H1 (cell line): Measurements from ENCODE around the gene ADAMTS17. TPM values are rescaled to one million over a fixed set of nuclear protein-coding genes. Genes with fewer than 3 reads are reported as not detected.

Experiments used
- CEBPB ChIP-seq: IDR thresholded peaks from 2 replicates; pipeline ENCODE4 v1.6.1; 2012; ENCODE audit warnings: low read depth, low read length
- SUZ12 ChIP-seq: fragments of 200-600 bp; sonication (generic); IDR thresholded peaks from 2 replicates; pipeline ENCODE4 v1.6.1; 2012; ENCODE audit warnings: mild to moderate bottlenecking, inconsistent platforms, low read length, moderate library complexity, mixed read lengths
- polyA plus RNA-seq, 7 experiments: library from polyadenylated mRNA; depleted of rRNA in 3 of 7; stranded (reverse) in 5 of 7; unstranded in 2 of 7; fragments of >200 nt in 5 of 7; fragments of 200-250 nt in 2 of 7; gene quantifications; 1 replicate in 5 of 7; 2 replicates in 1 of 7; 4 replicates in 1 of 7; pipeline versions ENCODE4 v1.2.1 to v1.2.3, GENCODE V29; 2011 to 2013; ENCODE audit warnings: missing spikeins in 2 of 7, mixed read lengths in 2 of 7
- total RNA-seq: library from RNA; stranded (reverse); fragmentation: NEBNext Ultra II Directional; extraction: Animal tissue kit (Norgen Biotek cat#: 25700); gene quantifications from 2 replicates; pipeline ENCODE4 v1.2.1, GENCODE V29; 2021
- TF ChIP-seq, protein P1 (sequence below): IDR thresholded peaks from 2 replicates; pipeline ENCODE4 v1.6.1; 2012; ENCODE audit warnings: low read length, inconsistent platforms

The ADAMTS17 gene
- total and polyA plus RNA-seq, 2 of the 8 experiments (the other 6 are each of a cell fraction or from before 2014, with no cell fraction given): 0.51 to 1.7 TPM

DNA sequence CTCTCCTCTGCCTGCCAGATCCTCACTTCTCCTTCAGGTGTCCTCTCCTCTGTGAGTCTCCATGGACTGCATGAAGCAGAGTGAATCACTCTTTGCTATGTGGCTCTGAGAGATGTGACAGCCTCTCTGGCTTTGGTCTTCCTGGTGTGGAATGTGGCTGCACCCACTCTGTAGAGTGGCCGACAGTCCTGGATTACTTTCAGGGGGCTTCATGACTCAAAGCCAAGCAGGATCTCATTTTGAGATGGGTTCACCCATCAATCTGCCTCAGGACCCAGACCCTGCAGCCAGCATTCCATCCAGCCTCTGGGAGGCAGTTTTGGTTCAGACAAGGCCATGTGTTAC, 386.6 kb downstream of the ADAMTS17 start (continued):
- TF ChIP-seq, protein P1, sequence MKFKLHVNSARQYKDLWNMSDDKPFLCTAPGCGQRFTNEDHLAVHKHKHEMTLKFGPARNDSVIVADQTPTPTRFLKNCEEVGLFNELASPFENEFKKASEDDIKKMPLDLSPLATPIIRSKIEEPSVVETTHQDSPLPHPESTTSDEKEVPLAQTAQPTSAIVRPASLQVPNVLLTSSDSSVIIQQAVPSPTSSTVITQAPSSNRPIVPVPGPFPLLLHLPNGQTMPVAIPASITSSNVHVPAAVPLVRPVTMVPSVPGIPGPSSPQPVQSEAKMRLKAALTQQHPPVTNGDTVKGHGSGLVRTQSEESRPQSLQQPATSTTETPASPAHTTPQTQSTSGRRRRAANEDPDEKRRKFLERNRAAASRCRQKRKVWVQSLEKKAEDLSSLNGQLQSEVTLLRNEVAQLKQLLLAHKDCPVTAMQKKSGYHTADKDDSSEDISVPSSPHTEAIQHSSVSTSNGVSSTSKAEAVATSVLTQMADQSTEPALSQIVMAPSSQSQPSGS: no peak
- no peak for TF ChIP-seq CEBPB
- TF ChIP-seq SUZ12: no peak
